Keratinocyte (primary cell): ENCODE results near the gene GNAL. TPM values are rescaled to one million over a fixed set of nuclear protein-coding genes. Genes with fewer than 3 reads are reported as not detected.

Experiments used
- DNase-seq: peaks from one replicate; pipeline ENCODE4 v3.0.0-alpha.2; 2011; ENCODE audit warnings: low read depth, missing footprints, low spot score
- FAIRE-seq: peaks from 2 replicates; lab custom pipeline; 2011; peaks lifted over from hg19 to GRCh38; lab: Jason Lieb, UNC
- H2AFZ ChIP-seq: 2 replicates; pipeline ENCODE4 v1.6.0; 2012; ENCODE audit warnings: low read length, control low read depth, inconsistent platforms; ENCODE audit not compliant: control insufficient read depth
- H3K27ac ChIP-seq: 2 replicates; pipeline ENCODE4 v1.5.1; 2011; ENCODE audit warnings: low read length; ENCODE audit not compliant: control insufficient read depth, insufficient read depth
- H3K27me3 ChIP-seq: 3 replicates; pipeline ENCODE4 v1.6.0; 2011; ENCODE audit warnings: low read length; ENCODE audit not compliant: control insufficient read depth, insufficient read depth; ENCODE audit errors: extremely low read depth
- H3K36me3 ChIP-seq, 2 experiments: 2 replicates in 1 of 2; 3 replicates in 1 of 2; pipeline ENCODE4 v1.5.1; 2011; ENCODE audit warnings: low read length in 2 of 2, mild to moderate bottlenecking in 1 of 2; ENCODE audit not compliant: control insufficient read depth in 2 of 2, insufficient read depth in 2 of 2; ENCODE audit errors: extremely low read depth in 1 of 2
- H3K4me1 ChIP-seq: 3 replicates; pipeline ENCODE4 v1.5.1; 2011; ENCODE audit warnings: low read length; ENCODE audit not compliant: control insufficient read depth, insufficient read depth; ENCODE audit errors: extremely low read depth
- H3K4me2 ChIP-seq: 3 replicates; pipeline ENCODE4 v1.6.0; 2011; ENCODE audit warnings: low read depth, low read length; ENCODE audit not compliant: control insufficient read depth, insufficient read depth; ENCODE audit errors: extremely low read depth
- H3K4me3 ChIP-seq, 3 experiments: fragments of 200-600 bp in 1 of 3; sonication (generic) in 1 of 3; 2 replicates in 2 of 3; 3 replicates in 1 of 3; pipeline ENCODE4 v1.5.1; 2011 to 2016; ENCODE audit warnings: low read length in 3 of 3, mild to moderate bottlenecking in 3 of 3, control low read depth in 2 of 3, inconsistent platforms in 1 of 3, low read depth in 1 of 3, mixed read lengths in 1 of 3, mixed run types in 1 of 3, moderate library complexity in 1 of 3; ENCODE audit not compliant: control insufficient read depth in 2 of 3, insufficient read depth in 2 of 3; ENCODE audit errors: extremely low read depth in 1 of 3
- H3K79me2 ChIP-seq: 2 replicates; pipeline ENCODE4 v1.6.0; 2012; ENCODE audit warnings: low read length; ENCODE audit not compliant: control insufficient read depth, insufficient read depth
- H3K9ac ChIP-seq: 3 replicates; pipeline ENCODE4 v1.6.0; 2011; ENCODE audit warnings: low read length; ENCODE audit not compliant: control insufficient read depth, insufficient read depth; ENCODE audit errors: extremely low read depth
- H3K9me1 ChIP-seq: 3 replicates; pipeline ENCODE4 v1.6.0; 2011; ENCODE audit warnings: low read length; ENCODE audit not compliant: control insufficient read depth, insufficient read depth; ENCODE audit errors: extremely low read depth
- H3K9me3 ChIP-seq: 2 replicates; pipeline ENCODE4 v1.5.1; 2012; ENCODE audit warnings: low read depth, low read length; ENCODE audit not compliant: control insufficient read depth
- H4K20me1 ChIP-seq: 3 replicates; pipeline ENCODE4 v1.6.0; 2011; ENCODE audit warnings: low read length; ENCODE audit not compliant: control insufficient read depth, insufficient read depth; ENCODE audit errors: extremely low read depth
- EZH2 ChIP-seq: IDR thresholded peaks from one replicate; pipeline ENCODE4 v1.6.1; 2012; ENCODE audit warnings: inconsistent platforms, mild to moderate bottlenecking, low read length, moderate library complexity
- dilution Hi-C: fragments of 300-500 bp; cut with MboI; formaldehyde crosslinking; loops from one replicate; pipeline ENCODE4 v1.7.0; 2020; ENCODE audit warnings: low sequenced_read_pairs; ENCODE audit not compliant: extremely low pct_ligation_motif_present
- polyA plus RNA-seq, 5 experiments: library from polyadenylated mRNA; depleted of rRNA in 3 of 5; stranded (reverse) in 3 of 5; stranded (forward) in 1 of 5; unstranded in 1 of 5; fragments of >200 nt; gene quantifications; 1 replicate in 1 of 5; 2 replicates in 3 of 5; 3 replicates in 1 of 5; pipeline versions ENCODE4 v1.2.1 to v1.2.3, GENCODE V29; 2011 to 2012; ENCODE audit warnings: missing spikeins in 2 of 5, low read depth in 1 of 5, low replicate concordance in 1 of 5
- TF ChIP-seq, protein P1 (sequence below), 3 experiments: IDR thresholded peaks in 1 of 3; conservative IDR thresholded peaks in 1 of 3; optimal IDR thresholded peaks in 1 of 3; 2 replicates in 2 of 3; 3 replicates in 1 of 3; pipeline versions ENCODE3 to v1.5.1; 2011; ENCODE audit warnings: low read length in 3 of 3, mild to moderate bottlenecking in 3 of 3, moderate library complexity in 2 of 3, control low read depth in 1 of 3, inconsistent platforms in 1 of 3; ENCODE audit not compliant: insufficient read depth in 2 of 3; ENCODE audit errors: extremely low read depth in 1 of 3

GNAL gene
- polyA plus RNA-seq, 1 donor (not counting 4 experiments of a cell fraction or from before 2014, with no cell fraction given): 30.0 TPM

DNA sequence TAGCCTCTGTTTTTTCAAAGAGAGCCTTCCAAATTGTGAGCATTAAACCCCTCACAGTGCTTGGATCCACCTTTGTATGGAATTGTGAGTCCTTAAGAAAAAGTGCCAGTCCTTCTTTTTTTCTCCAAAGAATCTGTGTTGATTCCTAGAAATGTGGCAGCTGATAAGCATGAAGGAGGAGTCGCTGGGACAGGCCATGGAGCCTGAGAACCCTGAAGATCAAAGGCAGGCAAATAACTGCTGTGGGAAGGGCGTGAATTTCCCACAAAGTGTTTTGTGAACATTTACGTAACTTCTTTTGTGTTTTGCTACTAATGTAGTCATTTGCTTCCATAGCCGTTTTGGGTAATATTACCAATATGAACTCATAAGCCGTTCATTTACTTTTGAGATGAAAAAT is 134.5 kb downstream of the GNAL start:
- Histone ChIP-seq H3K9me1 (no peaks in the 10 kb centered on the region), H3K27ac (no peak overlapping the region), H3K9me3 (no peaks in the 10 kb centered on the region), H3K4me2 (no peak overlapping the region), H3K36me3 (no peaks in the 10 kb centered on the region), H4K20me1 (no peaks in the 10 kb centered on the region), H3K4me1 (no peaks in the 10 kb centered on the region), H2AFZ (no peak overlapping the region), H3K27me3 (no peaks in the 10 kb centered on the region), H3K79me2 (no peaks in the 10 kb centered on the region), H3K4me3 (no peak overlapping the region), H3K9ac (no peak overlapping the region)
- FAIRE-seq (no peak), DNase-seq (no peak)
- dilution Hi-C loops: no loop called here
- TF ChIP-seq EZH2: no peak
- TF ChIP-seq, protein P1, sequence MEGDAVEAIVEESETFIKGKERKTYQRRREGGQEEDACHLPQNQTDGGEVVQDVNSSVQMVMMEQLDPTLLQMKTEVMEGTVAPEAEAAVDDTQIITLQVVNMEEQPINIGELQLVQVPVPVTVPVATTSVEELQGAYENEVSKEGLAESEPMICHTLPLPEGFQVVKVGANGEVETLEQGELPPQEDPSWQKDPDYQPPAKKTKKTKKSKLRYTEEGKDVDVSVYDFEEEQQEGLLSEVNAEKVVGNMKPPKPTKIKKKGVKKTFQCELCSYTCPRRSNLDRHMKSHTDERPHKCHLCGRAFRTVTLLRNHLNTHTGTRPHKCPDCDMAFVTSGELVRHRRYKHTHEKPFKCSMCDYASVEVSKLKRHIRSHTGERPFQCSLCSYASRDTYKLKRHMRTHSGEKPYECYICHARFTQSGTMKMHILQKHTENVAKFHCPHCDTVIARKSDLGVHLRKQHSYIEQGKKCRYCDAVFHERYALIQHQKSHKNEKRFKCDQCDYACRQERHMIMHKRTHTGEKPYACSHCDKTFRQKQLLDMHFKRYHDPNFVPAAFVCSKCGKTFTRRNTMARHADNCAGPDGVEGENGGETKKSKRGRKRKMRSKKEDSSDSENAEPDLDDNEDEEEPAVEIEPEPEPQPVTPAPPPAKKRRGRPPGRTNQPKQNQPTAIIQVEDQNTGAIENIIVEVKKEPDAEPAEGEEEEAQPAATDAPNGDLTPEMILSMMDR (optimal IDR thresholded peaks at IDR 0.05 in 1 of 3, IDR thresholded peaks at IDR 0.05 in 1 of 3, conservative IDR thresholded peaks at IDR 0.05 in 1 of 3; ENCODE audit: extremely low read depth in 1 of 3, insufficient read depth in 2 of 3, low read length in 3 of 3): no peak

DNA sequence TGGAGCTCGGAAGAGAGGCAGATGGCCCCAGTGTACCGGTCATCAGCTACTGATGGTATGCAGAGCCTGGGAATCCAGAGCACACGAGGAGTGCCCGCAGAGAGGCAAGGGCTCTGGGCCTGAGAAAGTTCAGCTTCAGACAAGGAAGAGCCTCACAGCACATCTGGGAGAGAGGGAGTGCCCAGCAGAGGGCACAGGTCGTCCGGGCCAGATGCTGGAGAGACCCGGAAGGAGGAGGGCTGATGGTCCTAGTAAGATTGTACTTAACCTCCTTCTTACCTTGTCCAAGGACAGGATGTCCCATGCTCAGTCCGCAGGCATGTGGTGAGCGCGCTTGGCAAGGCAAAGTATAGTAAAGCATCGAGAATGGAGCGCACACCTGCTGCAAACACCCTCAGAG is 137.8 kb downstream of the GNAL start:
- dilution Hi-C loops: no loop called here
- no peak for FAIRE-seq
- no peaks in the 10 kb centered on the region for H3K79me2 ChIP-seq

More for the DNA sequence above, 137.8 kb downstream of the GNAL start:
- no peaks in the 10 kb centered on the region for H4K20me1 ChIP-seq
- no peak overlapping the region for H3K9ac ChIP-seq
- no peak overlapping the region for H3K4me3 ChIP-seq
- H3K27ac ChIP-seq: no peak overlapping the region
- H3K4me1 ChIP-seq: no peaks in the 10 kb centered on the region
- DNase-seq: no peak
- H2AFZ ChIP-seq: no peak overlapping the region
- no peak for TF ChIP-seq EZH2
- TF ChIP-seq, protein P1 (optimal IDR thresholded peaks at IDR 0.05 in 1 of 3, IDR thresholded peaks at IDR 0.05 in 1 of 3, conservative IDR thresholded peaks at IDR 0.05 in 1 of 3; ENCODE audit: extremely low read depth in 1 of 3, insufficient read depth in 2 of 3, low read length in 3 of 3): no peak
- H3K4me2 ChIP-seq: no peak overlapping the region
- no peaks in the 10 kb centered on the region for H3K9me1 ChIP-seq
- no peaks in the 10 kb centered on the region for H3K27me3 ChIP-seq
- peaks cover 0 to 5% of the 10 kb centered on the region in 2 experiments for H3K36me3 ChIP-seq
- no peaks in the 10 kb centered on the region for H3K9me3 ChIP-seq
